K562 (cell line): Measurements from ENCODE around the gene LRP1B. TPM values are rescaled to one million over a fixed set of nuclear protein-coding genes. Genes with fewer than 3 reads are reported as not detected.

Source experiments
- ATAC-seq: fragments of 200-7000 bp; cut with Tn5 transposase; 3 replicates; pipeline ENCODE4 v1.9.1; 2020; ENCODE audit warnings: moderate library complexity
- BruUV-seq: library from RNA; stranded (reverse); fragments of 400-500 nt; replicated peaks from 2 replicates; lab custom pipeline; 2021; lab: Mats Ljungman, UMichigan
- CTCF ChIA-PET: fragments of 300-600 bp; formaldehyde crosslinking; extraction: SDS; loops from one replicate; lab custom pipeline; 2021; ENCODE audit warnings: low intra/inter-chr PET ratio; lab: Yijun Ruan, JAX
- POLR2A ChIA-PET: fragments of 300-600, 350-650 bp; sonication (Branson Sonifier 250); formaldehyde crosslinking; extraction: SDS; loops from one replicate; lab custom pipeline; 2021; ENCODE audit warnings: antibody characterized with exemption, inconsistent platforms; lab: Yijun Ruan, JAX
- DNase-seq, 4 experiments: peaks; one replicate each; pipeline versions ENCODE4 v3.0.0 to v3.0.0-alpha.2; 2011 to 2018; ENCODE audit warnings: low spot score in 3 of 4, mixed read lengths in 3 of 4; ENCODE audit errors: extremely low read depth in 1 of 4
- FAIRE-seq: peaks from 2 replicates; lab custom pipeline; 2011; peaks lifted over from hg19 to GRCh38; lab: Jason Lieb, UNC
- H2AFZ ChIP-seq: 2 replicates; pipeline ENCODE4 v1.6.0; 2011; ENCODE audit warnings: low read depth, low read length, control low read depth, inconsistent platforms
- H3K27ac ChIP-seq: fragments of 200-600 bp; 3 replicates; pipeline ENCODE4 v1.8.0; 2011; ENCODE audit warnings: low read depth, mild to moderate bottlenecking, control low read depth, inconsistent platforms, low read length, moderate library complexity, mixed read lengths; ENCODE audit errors: extremely low read depth
- H3K27me3 ChIP-seq, 2 experiments: fragments of 300-600 bp in 1 of 2; 2 replicates in 1 of 2; 3 replicates in 1 of 2; pipeline versions ENCODE4 v1.6.0 to v1.8.0; 2011; ENCODE audit warnings: inconsistent platforms in 2 of 2, low read length in 2 of 2, mild to moderate bottlenecking in 1 of 2, mixed read lengths in 1 of 2, moderate library complexity in 1 of 2; ENCODE audit not compliant: control insufficient read depth in 2 of 2, insufficient read depth in 2 of 2
- H3K36me3 ChIP-seq: fragments of 300-600 bp; 3 replicates; pipeline ENCODE4 v1.8.0; 2011; ENCODE audit warnings: mild to moderate bottlenecking, low read length, inconsistent platforms; ENCODE audit not compliant: control insufficient read depth, insufficient read depth
- H3K4me1 ChIP-seq, 2 experiments: fragments of 200-600 bp in 1 of 2; replicated peaks in 1 of 2; 2 replicates in 1 of 2; 3 replicates in 1 of 2; pipeline versions ENCODE4 v1.5.1 to v1.8.0; 2011; ENCODE audit warnings: inconsistent platforms in 2 of 2, low read length in 2 of 2, mild to moderate bottlenecking in 1 of 2, mixed read lengths in 1 of 2, moderate library complexity in 1 of 2; ENCODE audit not compliant: control insufficient read depth in 2 of 2, insufficient read depth in 2 of 2
- H3K4me2 ChIP-seq: 2 replicates; pipeline ENCODE4 v1.6.1; 2011; ENCODE audit warnings: low read length, control low read depth, inconsistent platforms, mixed read lengths; ENCODE audit not compliant: insufficient read depth
- H3K4me3 ChIP-seq: fragments of 200-600 bp; sonication (generic), shearing (Covaris generic); 2 replicates; pipeline ENCODE4 v1.5.1; 2016; ENCODE audit warnings: control low read depth, inconsistent platforms
- H3K79me2 ChIP-seq: fragments of 200-600 bp; 3 replicates; pipeline ENCODE4 v1.8.0; 2011; ENCODE audit warnings: low read length, inconsistent platforms; ENCODE audit not compliant: control insufficient read depth, insufficient read depth
- H3K9ac ChIP-seq, 2 experiments: 2 replicates each; pipeline versions ENCODE4 v1.6.0 to v1.6.1; 2011; ENCODE audit warnings: low read depth in 2 of 2, low read length in 2 of 2, control low read depth in 1 of 2, inconsistent platforms in 1 of 2, mild to moderate bottlenecking in 1 of 2, mixed read lengths in 1 of 2; ENCODE audit not compliant: insufficient read depth in 1 of 2
- H3K9me1 ChIP-seq: one replicate; pipeline ENCODE4 v1.6.0; 2011; ENCODE audit warnings: inconsistent platforms, mild to moderate bottlenecking, low read length, moderate library complexity; ENCODE audit not compliant: control insufficient read depth, insufficient read depth
- H3K9me3 ChIP-seq: replicated peaks from 2 replicates; pipeline ENCODE4 v1.5.1; 2011; ENCODE audit warnings: low read depth, low read length, inconsistent platforms; ENCODE audit not compliant: control insufficient read depth, insufficient read depth
- H4K20me1 ChIP-seq: replicated peaks from 2 replicates; pipeline ENCODE4 v1.6.1; 2011; ENCODE audit warnings: low read length, inconsistent platforms, mixed read lengths; ENCODE audit not compliant: control insufficient read depth, insufficient read depth
- PHB2 ChIP-seq: fragments of 450-650 bp; IDR thresholded peaks from 2 replicates; pipeline ENCODE4 v1.6.1; 2017; ENCODE audit warnings: low read depth
- POLR2H ChIP-seq: IDR thresholded peaks from 2 replicates; pipeline ENCODE4 v1.6.1; 2016; ENCODE audit warnings: missing genetic modification characterization, low read depth, mild to moderate bottlenecking, control low read depth, missing compliant biosample characterization, moderate library complexity
- RBM34 ChIP-seq: fragments of 200-400 bp; formaldehyde crosslinking; IDR thresholded peaks from 2 replicates; pipeline ENCODE4 v1.6.1; 2018; ENCODE audit warnings: low read length, borderline replicate concordance; ENCODE audit not compliant: insufficient read depth
- SIRT6 ChIP-seq: IDR thresholded peaks from one replicate; pipeline ENCODE4 v1.6.1; 2012; ENCODE audit warnings: low read depth, mild to moderate bottlenecking, control low read depth, inconsistent platforms, low read length, moderate library complexity
- SREBF1 ChIP-seq: fragments of 150-350 bp; IDR thresholded peaks from 2 replicates; pipeline ENCODE4 v1.6.1; 2014; ENCODE audit warnings: antibody characterized with exemption, low read depth, low read length, borderline replicate concordance
- ZBTB8A ChIP-seq: fragments of 450-650 bp; IDR thresholded peaks from 2 replicates; pipeline ENCODE4 v1.6.1; 2018; ENCODE audit warnings: mild to moderate bottlenecking, moderate library complexity; ENCODE audit not compliant: partially characterized antibody
- WGBS: fragments of 100-300 bp; shearing (Covaris generic); methylation state at CpG from one replicate; pipeline ENCODE4 v1.1.6; 2016; ENCODE audit warnings: low coverage, mixed read lengths; ENCODE audit not compliant: insufficient coverage; ENCODE audit errors: missing lambda C conversion rate; 5-methylcytosine and 5-hydroxymethylcytosine counted together
- in situ Hi-C: fragments of 300-500 bp; cut with MboI; formaldehyde crosslinking; loops from 4 replicates; pipeline ENCODE4 v1.15.0; 2018; ENCODE audit warnings: inconsistent platforms, mixed read lengths
- intact Hi-C: fragments of 100-400 bp; cut with micrococcal nuclease; formaldehyde crosslinking; loops from 2 replicates; pipeline ENCODE4 v1.14.2; 2022
- polyA plus RNA-seq, 8 experiments: library from polyadenylated mRNA; depleted of rRNA in 4 of 8; stranded (reverse) in 5 of 8; unstranded in 3 of 8; fragments of >200 nt; fragmentation: Nextera tagmentation in 2 of 8; fragmentation: Illumina TruSeq in 1 of 8; extraction: Ambion mirVana in 2 of 8; extraction: Trizol in 1 of 8; gene quantifications; 2 replicates each; pipeline versions ENCODE4 v1.2.1 to v1.2.3, GENCODE V29; 2011 to 2014; ENCODE audit warnings: inconsistent platforms in 1 of 8, missing spikeins in 1 of 8
- total RNA-seq, 7 experiments: library from RNA; depleted of rRNA in 6 of 7; stranded (reverse); fragments of >200 nt in 6 of 7; fragmentation: Illumina TruSeq in 2 of 7; extraction: Trizol in 2 of 7; gene quantifications; 2 replicates each; pipeline versions ENCODE4 v1.2.1 to v1.2.3, GENCODE V29; 2011 to 2021; ENCODE audit warnings: low replicate concordance in 1 of 7
- TF ChIP-seq, protein P1 (sequence below), 2 experiments: IDR thresholded peaks; 2 replicates each; pipeline ENCODE4 v1.6.1; 2011; ENCODE audit warnings: borderline replicate concordance in 1 of 2, control low read depth in 1 of 2, low read depth in 1 of 2, low read length in 1 of 2, mild to moderate bottlenecking in 1 of 2, mixed read lengths in 1 of 2, moderate library complexity in 1 of 2; ENCODE audit not compliant: insufficient read depth in 1 of 2, insufficient read length in 1 of 2, poor library complexity in 1 of 2, severe bottlenecking in 1 of 2; ENCODE audit errors: extremely low read depth in 1 of 2

Gene LRP1B
- total and polyA plus RNA-seq, 9 of the 15 experiments (the other 6 are each of a cell fraction or from before 2014, with no cell fraction given) = not detected

DNA sequence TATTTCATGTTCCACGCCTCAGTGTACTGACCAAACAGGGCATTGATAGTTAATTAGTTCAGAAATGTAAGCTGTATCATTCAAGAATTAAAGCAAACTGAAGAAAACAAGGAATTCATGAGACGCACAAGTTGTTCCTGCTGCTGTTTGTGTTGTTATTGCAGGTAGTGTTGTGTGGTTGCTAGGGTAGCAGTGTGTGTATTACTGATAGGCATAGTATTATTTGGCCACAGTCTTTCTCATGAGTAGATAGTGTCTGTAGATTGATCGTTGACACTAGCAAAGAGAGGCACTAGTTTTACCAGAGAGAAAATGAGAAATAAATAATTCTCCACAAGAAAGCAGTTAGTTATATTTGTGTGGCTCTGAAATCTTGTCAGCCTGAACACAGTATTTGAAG lies 548.6 kb downstream of the LRP1B start:
- WGBS = 2% methylated on average over 3 of the region's 3 CpGs
- ATAC-seq (no peak), DNase-seq (no peak), FAIRE-seq (no peak)
- POLR2A ChIA-PET = no interaction called here
- Histone ChIP-seq H3K9ac (no peak overlapping the region), H2AFZ (no peak overlapping the region), H3K36me3 (no peaks in the 10 kb centered on the region), H3K79me2 (no peaks in the 10 kb centered on the region), H3K27ac (no peak overlapping the region), H3K4me2 (no peak overlapping the region), H3K4me3 (no peak overlapping the region), H4K20me1 (no peaks in the 10 kb centered on the region), H3K4me1 (no peaks in the 10 kb centered on the region), H3K9me3 (no peaks in the 10 kb centered on the region), H3K27me3 (no peaks in the 10 kb centered on the region), H3K9me1 (no peaks in the 10 kb centered on the region)
- in situ Hi-C loops = no loop called here
- intact Hi-C loops = no loop called here
- CTCF ChIA-PET = no interaction called here
- BruUV-seq = no TSS peak
- TF ChIP-seq SREBF1 (no peak), RBM34 (no peak), SIRT6 (no peak), ZBTB8A (no peak), PHB2 (no peak), POLR2H (no peak)
- TF ChIP-seq, protein P1, sequence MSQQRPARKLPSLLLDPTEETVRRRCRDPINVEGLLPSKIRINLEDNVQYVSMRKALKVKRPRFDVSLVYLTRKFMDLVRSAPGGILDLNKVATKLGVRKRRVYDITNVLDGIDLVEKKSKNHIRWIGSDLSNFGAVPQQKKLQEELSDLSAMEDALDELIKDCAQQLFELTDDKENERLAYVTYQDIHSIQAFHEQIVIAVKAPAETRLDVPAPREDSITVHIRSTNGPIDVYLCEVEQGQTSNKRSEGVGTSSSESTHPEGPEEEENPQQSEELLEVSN (IDR thresholded peaks at IDR 0.05; ENCODE audit: borderline replicate concordance in 1 of 2, extremely low read depth in 1 of 2, insufficient read depth in 1 of 2, insufficient read length in 1 of 2, low read depth in 1 of 2, low read length in 1 of 2, poor library complexity in 1 of 2, severe bottlenecking in 1 of 2) = no peak
